ENCODE measurements around the gene CDH11. TPM values are rescaled to one million over a fixed set of nuclear protein-coding genes. Genes with fewer than 3 reads are reported as not detected.

The CDH11 gene
- total RNA-seq, 4 donors from 2014 or later, result 13.0 to 37.7 (median 27.8) TPM

- Histone ChIP-seq H3K27me3 (no peaks in the 10 kb centered on the region), H3K4me1 (no peaks in the 10 kb centered on the region), H3K9me3 (no peaks in the 10 kb centered on the region), H3K4me3 (replicated peaks in 1 of 3) (no peak overlapping the region), H3K27ac (no peak overlapping the region), H3K36me3 (no peaks in the 10 kb centered on the region)
- TF ChIP-seq, protein P1, sequence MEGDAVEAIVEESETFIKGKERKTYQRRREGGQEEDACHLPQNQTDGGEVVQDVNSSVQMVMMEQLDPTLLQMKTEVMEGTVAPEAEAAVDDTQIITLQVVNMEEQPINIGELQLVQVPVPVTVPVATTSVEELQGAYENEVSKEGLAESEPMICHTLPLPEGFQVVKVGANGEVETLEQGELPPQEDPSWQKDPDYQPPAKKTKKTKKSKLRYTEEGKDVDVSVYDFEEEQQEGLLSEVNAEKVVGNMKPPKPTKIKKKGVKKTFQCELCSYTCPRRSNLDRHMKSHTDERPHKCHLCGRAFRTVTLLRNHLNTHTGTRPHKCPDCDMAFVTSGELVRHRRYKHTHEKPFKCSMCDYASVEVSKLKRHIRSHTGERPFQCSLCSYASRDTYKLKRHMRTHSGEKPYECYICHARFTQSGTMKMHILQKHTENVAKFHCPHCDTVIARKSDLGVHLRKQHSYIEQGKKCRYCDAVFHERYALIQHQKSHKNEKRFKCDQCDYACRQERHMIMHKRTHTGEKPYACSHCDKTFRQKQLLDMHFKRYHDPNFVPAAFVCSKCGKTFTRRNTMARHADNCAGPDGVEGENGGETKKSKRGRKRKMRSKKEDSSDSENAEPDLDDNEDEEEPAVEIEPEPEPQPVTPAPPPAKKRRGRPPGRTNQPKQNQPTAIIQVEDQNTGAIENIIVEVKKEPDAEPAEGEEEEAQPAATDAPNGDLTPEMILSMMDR (IDR thresholded peaks at IDR 0.05), result no peak
- no peak for TF ChIP-seq POLR2A (IDR thresholded peaks at IDR 0.05)
- DNase-seq, result no peak
- intact Hi-C loops (cut with DNase I), result no loop called here
- WGBS, 2 donors, result 45 to 48% methylated on average over 2 of the region's 2 CpGs
Measured at GRCh38 chr16:64900019-64900418, 221.8 kb downstream of the CDH11 start.

GRCh38 chr16:64898159-64898558, 223.7 kb downstream of the CDH11 start:
- no peak for DNase-seq
- no peaks in the 10 kb centered on the region for H3K27me3 ChIP-seq
- intact Hi-C loops (cut with DNase I), result no loop called here
- TF ChIP-seq POLR2A (IDR thresholded peaks at IDR 0.05), result no peak
- TF ChIP-seq, protein P1 (IDR thresholded peaks at IDR 0.05), result no peak
- no peak overlapping the region for H3K4me3 ChIP-seq (replicated peaks in 1 of 3)
- no peak overlapping the region for H3K27ac ChIP-seq
- 85 to 88% methylated on average over 2 of the region's 2 CpGs for WGBS, 2 donors
- H3K4me1 ChIP-seq, result no peaks in the 10 kb centered on the region
- H3K36me3 ChIP-seq, result no peaks in the 10 kb centered on the region
- H3K9me3 ChIP-seq, result no peaks in the 10 kb centered on the region

Measured in thyroid gland (tissue), 4 donors.